MM.1S (cell line): Measurements from ENCODE around the gene C11orf21.

Source experiments
- DNase-seq: peaks from one replicate; pipeline ENCODE4 v3.0.0-alpha.2; 2015
- H2AFZ ChIP-seq: fragments of 300-600 bp; sonication (generic); 2 replicates; pipeline ENCODE4 v1.6.0; 2016; ENCODE audit warnings: antibody characterized with exemption, low read length
- H3F3A ChIP-seq: fragments of 300-600 bp; sonication (generic); 2 replicates; pipeline ENCODE4 v1.6.1; 2016; ENCODE audit warnings: mild to moderate bottlenecking, antibody characterized with exemption, low read length, moderate library complexity, mixed read lengths; ENCODE audit not compliant: insufficient read depth
- H3K27ac ChIP-seq: fragments of 300-600 bp; sonication (generic); 2 replicates; pipeline ENCODE4 v1.5.1; 2016; ENCODE audit warnings: mild to moderate bottlenecking, low read length
- H3K27me3 ChIP-seq: fragments of 300-600 bp; sonication (generic); replicated peaks from 2 replicates; pipeline ENCODE4 v1.6.0; 2016; ENCODE audit warnings: low read length; ENCODE audit not compliant: insufficient read depth
- H3K36me3 ChIP-seq: fragments of 300-600 bp; sonication (generic); replicated peaks from 2 replicates; pipeline ENCODE4 v1.6.1; 2016; ENCODE audit warnings: mild to moderate bottlenecking, low read length, mixed read lengths; ENCODE audit not compliant: insufficient read depth
- H3K4me1 ChIP-seq: fragments of 300-600 bp; sonication (generic); 2 replicates; pipeline ENCODE4 v1.6.1; 2016; ENCODE audit warnings: low read length, mixed read lengths
- H3K4me2 ChIP-seq: fragments of 300-600 bp; sonication (generic); 2 replicates; pipeline ENCODE4 v1.6.0; 2016; ENCODE audit warnings: low read depth, low read length
- H3K4me3 ChIP-seq: fragments of 300-600 bp; sonication (generic); 2 replicates; pipeline ENCODE4 v1.5.1; 2016; ENCODE audit warnings: low read length, mixed read lengths
- H3K79me2 ChIP-seq: fragments of 300-600 bp; sonication (generic); 2 replicates; pipeline ENCODE4 v1.6.1; 2016; ENCODE audit warnings: mixed run types, low read length, mixed read lengths
- H3K9ac ChIP-seq: fragments of 300-600 bp; sonication (generic); 2 replicates; pipeline ENCODE4 v1.6.1; 2016; ENCODE audit warnings: low read length, mixed read lengths
- H3K9me2 ChIP-seq: fragments of 300-600 bp; sonication (generic); replicated peaks from 2 replicates; pipeline ENCODE4 v1.6.1; 2016; ENCODE audit warnings: mild to moderate bottlenecking, low read length, mixed read lengths; ENCODE audit not compliant: insufficient read depth
- H3K9me3 ChIP-seq: fragments of 300-600 bp; sonication (generic); replicated peaks from 2 replicates; pipeline ENCODE4 v1.6.1; 2016; ENCODE audit warnings: mild to moderate bottlenecking, low read length, mixed read lengths; ENCODE audit not compliant: insufficient read depth
- H4K20me1 ChIP-seq: fragments of 300-600 bp; sonication (generic); 2 replicates; pipeline ENCODE4 v1.6.1; 2016; ENCODE audit warnings: mild to moderate bottlenecking, low read length, moderate library complexity, mixed read lengths; ENCODE audit not compliant: insufficient read depth
- CTCF ChIP-seq: fragments of 300-600 bp; sonication (generic); IDR thresholded peaks from 2 replicates; pipeline ENCODE4 v1.5.1; 2016; ENCODE audit warnings: antibody characterized with exemption, low read length, mixed read lengths
- EZH2 ChIP-seq: fragments of 300-600 bp; sonication (generic); optimal IDR thresholded peaks from 2 replicates; pipeline ENCODE3; 2017; ENCODE audit warnings: low read depth, mild to moderate bottlenecking, antibody characterized with exemption, low read length, mixed read lengths
- EZH2phosphoT487 ChIP-seq: fragments of 300-600 bp; sonication (generic); IDR thresholded peaks from 2 replicates; pipeline ENCODE4 v1.6.1; 2018; ENCODE audit warnings: antibody characterized with exemption, low read length

The C11orf21 gene

GRCh38 chr11:2272228-2272945 is 29.3 kb downstream of the C11orf21 start:
- DNase-seq = no peak
- H3K27me3 ChIP-seq = peaks cover 74% of the 10 kb centered on the region
- no peak overlapping the region for H3K4me2 ChIP-seq
- H2AFZ ChIP-seq = no peak overlapping the region
- no peaks in the 10 kb centered on the region for H3K4me1 ChIP-seq
- no peaks in the 10 kb centered on the region for H4K20me1 ChIP-seq
- no peaks in the 10 kb centered on the region for H3F3A ChIP-seq
- no peaks in the 10 kb centered on the region for H3K79me2 ChIP-seq
- H3K9me2 ChIP-seq = no peaks in the 10 kb centered on the region
- no peaks in the 10 kb centered on the region for H3K36me3 ChIP-seq
- no peak overlapping the region for H3K27ac ChIP-seq
- no peak overlapping the region for H3K4me3 ChIP-seq
- no peak overlapping the region for H3K9ac ChIP-seq
- no peaks in the 10 kb centered on the region for H3K9me3 ChIP-seq
- no peak for TF ChIP-seq EZH2
- no peak for TF ChIP-seq CTCF
- TF ChIP-seq EZH2phosphoT487 = no peak

- TF ChIP-seq EZH2phosphoT487 (no peak), EZH2 (no peak), CTCF (no peak)
- Histone ChIP-seq H3K27ac (no peak overlapping the region), H3K4me1 (no peaks in the 10 kb centered on the region), H3K27me3 (peaks cover 73% of the 10 kb centered on the region), H3K9ac (no peak overlapping the region), H3K4me3 (no peak overlapping the region), H3K36me3 (no peaks in the 10 kb centered on the region), H3K9me3 (no peaks in the 10 kb centered on the region), H3K79me2 (no peaks in the 10 kb centered on the region), H3F3A (no peaks in the 10 kb centered on the region), H2AFZ (no peak overlapping the region), H3K9me2 (no peaks in the 10 kb centered on the region), H3K4me2 (no peak overlapping the region), H4K20me1 (no peaks in the 10 kb centered on the region)
- DNase-seq = no peak
Measured at GRCh38 chr11:2271327-2272227, 30.1 kb downstream of the C11orf21 start.

- H2AFZ ChIP-seq = no peak overlapping the region
- peaks cover 70% of the 10 kb centered on the region for H3K27me3 ChIP-seq
- H3K27ac ChIP-seq = no peak overlapping the region
- no peak for DNase-seq
- H3K79me2 ChIP-seq = no peaks in the 10 kb centered on the region
- peaks cover 5% of the 10 kb centered on the region; the same call in 1 of the 2 replicates for H3K4me1 ChIP-seq
- no peak overlapping the region for H3K4me2 ChIP-seq
- no peak overlapping the region for H3K4me3 ChIP-seq
- TF ChIP-seq EZH2phosphoT487 (no peak), EZH2 (no peak), CTCF (no peak)
- no peaks in the 10 kb centered on the region for H4K20me1 ChIP-seq
- no peaks in the 10 kb centered on the region for H3K9me2 ChIP-seq
- H3K9me3 ChIP-seq = no peaks in the 10 kb centered on the region
- no peaks in the 10 kb centered on the region for H3K36me3 ChIP-seq
- H3F3A ChIP-seq = no peaks in the 10 kb centered on the region
- no peak overlapping the region for H3K9ac ChIP-seq
Measured at GRCh38 chr11:2271077-2271326, 30.7 kb downstream of the C11orf21 start.
